HG03457 (cell line): ENCODE data around the gene SPATA13.

Source experiments
- ATAC-seq: cut with Tn5 transposase; IDR thresholded peaks from one replicate; pipeline ENCODE4 v1.9.1; 2021; ENCODE audit warnings: moderate number of reproducible peaks; ENCODE audit not compliant: unreplicated experiment

SPATA13 gene

GRCh38 chr13:24166561-24166960 lies 6.0 kb downstream of the SPATA13 start:
- no peak for ATAC-seq

GRCh38 chr13:24167666-24168391 lies 7.3 kb downstream of the SPATA13 start:
- ATAC-seq, result no peak

- no peak for ATAC-seq
These were observed 7.9 kb downstream of the SPATA13 start for GRCh38 chr13:24168392-24168750.

- no peak for ATAC-seq
These were observed 8.5 kb downstream of the SPATA13 start for GRCh38 chr13:24168979-24169378.

- no peak for ATAC-seq
These were observed 11.6 kb downstream of the SPATA13 start for GRCh38 chr13:24172071-24172470.

GRCh38 chr13:24173795-24174194 lies 13.3 kb downstream of the SPATA13 start:
- ATAC-seq, result no peak

- no peak for ATAC-seq
These were observed 15.3 kb downstream of the SPATA13 start for GRCh38 chr13:24175847-24176246.

GRCh38 chr13:24176351-24177101 lies 16.0 kb downstream of the SPATA13 start:
- ATAC-seq, result no peak

GRCh38 chr13:24178847-24179485 lies 18.4 kb downstream of the SPATA13 start:
- ATAC-seq, result no peak

GRCh38 chr13:24179486-24179850 lies 18.9 kb downstream of the SPATA13 start:
- no peak for ATAC-seq

- no peak for ATAC-seq
These were observed 20.3 kb downstream of the SPATA13 start for GRCh38 chr13:24180750-24181377.

GRCh38 chr13:24181991-24182702 lies 21.6 kb downstream of the SPATA13 start:
- ATAC-seq, result no peak

GRCh38 chr13:24182703-24183081 lies 22.2 kb downstream of the SPATA13 start:
- no peak for ATAC-seq

- ATAC-seq, result no peak
These were observed 23.2 kb downstream of the SPATA13 start for GRCh38 chr13:24183741-24184182.

- ATAC-seq, result no peak
These were observed 23.8 kb downstream of the SPATA13 start for GRCh38 chr13:24184265-24184841.

GRCh38 chr13:24184882-24185281 lies 24.4 kb downstream of the SPATA13 start:
- no peak for ATAC-seq

- ATAC-seq, result no peak
These were observed 25.2 kb downstream of the SPATA13 start for GRCh38 chr13:24185591-24186232.

- no peak for ATAC-seq
These were observed 26.7 kb downstream of the SPATA13 start for GRCh38 chr13:24187185-24187584.

- no peak for ATAC-seq
These were observed 31.7 kb downstream of the SPATA13 start for GRCh38 chr13:24192057-24192810.
